K562 (cell line): ENCODE data around the gene SP100. TPM values are rescaled to one million over a fixed set of nuclear protein-coding genes. Genes with fewer than 3 reads are reported as not detected.

ENCODE experiments used
- ATAC-seq: fragments of 200-7000 bp; cut with Tn5 transposase; 3 replicates; pipeline ENCODE4 v1.9.1; 2020; ENCODE audit warnings: moderate library complexity
- BruUV-seq: library from RNA; stranded (reverse); fragments of 400-500 nt; replicated peaks from 2 replicates; lab custom pipeline; 2021; lab: Mats Ljungman, UMichigan
- CTCF ChIA-PET: fragments of 300-600 bp; formaldehyde crosslinking; extraction: SDS; loops from one replicate; lab custom pipeline; 2021; ENCODE audit warnings: low intra/inter-chr PET ratio; lab: Yijun Ruan, JAX
- POLR2A ChIA-PET: fragments of 300-600, 350-650 bp; sonication (Branson Sonifier 250); formaldehyde crosslinking; extraction: SDS; loops from one replicate; lab custom pipeline; 2021; ENCODE audit warnings: antibody characterized with exemption, inconsistent platforms; lab: Yijun Ruan, JAX
- DNase-seq, 4 experiments: peaks; one replicate each; pipeline versions ENCODE4 v3.0.0 to v3.0.0-alpha.2; 2011 to 2018; ENCODE audit warnings: low spot score in 3 of 4, mixed read lengths in 3 of 4; ENCODE audit errors: extremely low read depth in 1 of 4
- FAIRE-seq: peaks from 2 replicates; lab custom pipeline; 2011; peaks lifted over from hg19 to GRCh38; lab: Jason Lieb, UNC
- H2AFZ ChIP-seq: 2 replicates; pipeline ENCODE4 v1.6.0; 2011; ENCODE audit warnings: low read depth, low read length, control low read depth, inconsistent platforms
- H3K27ac ChIP-seq: fragments of 200-600 bp; 3 replicates; pipeline ENCODE4 v1.8.0; 2011; ENCODE audit warnings: low read depth, mild to moderate bottlenecking, control low read depth, inconsistent platforms, low read length, moderate library complexity, mixed read lengths; ENCODE audit errors: extremely low read depth
- H3K27me3 ChIP-seq, 2 experiments: fragments of 300-600 bp in 1 of 2; 2 replicates in 1 of 2; 3 replicates in 1 of 2; pipeline versions ENCODE4 v1.6.0 to v1.8.0; 2011; ENCODE audit warnings: inconsistent platforms in 2 of 2, low read length in 2 of 2, mild to moderate bottlenecking in 1 of 2, mixed read lengths in 1 of 2, moderate library complexity in 1 of 2; ENCODE audit not compliant: control insufficient read depth in 2 of 2, insufficient read depth in 2 of 2
- H3K36me3 ChIP-seq: fragments of 300-600 bp; 3 replicates; pipeline ENCODE4 v1.8.0; 2011; ENCODE audit warnings: mild to moderate bottlenecking, low read length, inconsistent platforms; ENCODE audit not compliant: control insufficient read depth, insufficient read depth
- H3K4me1 ChIP-seq, 2 experiments: fragments of 200-600 bp in 1 of 2; replicated peaks in 1 of 2; 2 replicates in 1 of 2; 3 replicates in 1 of 2; pipeline versions ENCODE4 v1.5.1 to v1.8.0; 2011; ENCODE audit warnings: inconsistent platforms in 2 of 2, low read length in 2 of 2, mild to moderate bottlenecking in 1 of 2, mixed read lengths in 1 of 2, moderate library complexity in 1 of 2; ENCODE audit not compliant: control insufficient read depth in 2 of 2, insufficient read depth in 2 of 2
- H3K4me2 ChIP-seq: 2 replicates; pipeline ENCODE4 v1.6.1; 2011; ENCODE audit warnings: low read length, control low read depth, inconsistent platforms, mixed read lengths; ENCODE audit not compliant: insufficient read depth
- H3K4me3 ChIP-seq: fragments of 200-600 bp; sonication (generic), shearing (Covaris generic); 2 replicates; pipeline ENCODE4 v1.5.1; 2016; ENCODE audit warnings: control low read depth, inconsistent platforms
- H3K79me2 ChIP-seq: fragments of 200-600 bp; 3 replicates; pipeline ENCODE4 v1.8.0; 2011; ENCODE audit warnings: low read length, inconsistent platforms; ENCODE audit not compliant: control insufficient read depth, insufficient read depth
- H3K9ac ChIP-seq, 2 experiments: 2 replicates each; pipeline versions ENCODE4 v1.6.0 to v1.6.1; 2011; ENCODE audit warnings: low read depth in 2 of 2, low read length in 2 of 2, control low read depth in 1 of 2, inconsistent platforms in 1 of 2, mild to moderate bottlenecking in 1 of 2, mixed read lengths in 1 of 2; ENCODE audit not compliant: insufficient read depth in 1 of 2
- H3K9me1 ChIP-seq: one replicate; pipeline ENCODE4 v1.6.0; 2011; ENCODE audit warnings: inconsistent platforms, mild to moderate bottlenecking, low read length, moderate library complexity; ENCODE audit not compliant: control insufficient read depth, insufficient read depth
- H3K9me3 ChIP-seq: replicated peaks from 2 replicates; pipeline ENCODE4 v1.5.1; 2011; ENCODE audit warnings: low read depth, low read length, inconsistent platforms; ENCODE audit not compliant: control insufficient read depth, insufficient read depth
- H4K20me1 ChIP-seq: replicated peaks from 2 replicates; pipeline ENCODE4 v1.6.1; 2011; ENCODE audit warnings: low read length, inconsistent platforms, mixed read lengths; ENCODE audit not compliant: control insufficient read depth, insufficient read depth
- ARID1B ChIP-seq: fragments of 450-650 bp; IDR thresholded peaks from 2 replicates; pipeline ENCODE4 v1.6.1; 2016; ENCODE audit warnings: antibody characterized with exemption, mild to moderate bottlenecking, inconsistent platforms
- C11orf30 ChIP-seq: fragments of 450-650 bp; IDR thresholded peaks from 2 replicates; pipeline ENCODE4 v1.6.1; 2016; ENCODE audit warnings: low read depth, mild to moderate bottlenecking
- FOXP1 ChIP-seq: sonication (generic); formaldehyde crosslinking; IDR thresholded peaks from 2 replicates; pipeline ENCODE4 v1.8.0; 2022; ENCODE audit warnings: mild to moderate bottlenecking, missing genetic modification reagents
- GATA2 ChIP-seq: sonication (generic); formaldehyde crosslinking; IDR thresholded peaks from 2 replicates; pipeline ENCODE4 v1.4.0; 2020; ENCODE audit warnings: mild to moderate bottlenecking, missing genetic modification reagents
- GTF2A2 ChIP-seq: IDR thresholded peaks from 2 replicates; pipeline ENCODE4 v1.6.1; 2016; ENCODE audit warnings: mild to moderate bottlenecking, missing genetic modification characterization, missing compliant biosample characterization
- HMG20B ChIP-seq: fragments of 250-450 bp; sonication (Bioruptor Pico); IDR thresholded peaks from 2 replicates; pipeline ENCODE4 v1.5.0; 2021; ENCODE audit warnings: mild to moderate bottlenecking
- JUND ChIP-seq, 2 experiments: IDR thresholded peaks; 2 replicates in 1 of 2; 3 replicates in 1 of 2; pipeline ENCODE4 v1.6.1; 2011; ENCODE audit warnings: borderline replicate concordance in 2 of 2, low read depth in 2 of 2, low read length in 2 of 2, improper control_type of control experiment in 1 of 2, missing biosample characterization in 1 of 2, missing genetic modification characterization in 1 of 2, missing genetic modification reagents in 1 of 2
- TCF3 ChIP-seq: sonication (generic); formaldehyde crosslinking; IDR thresholded peaks from 2 replicates; pipeline ENCODE4 v1.4.0; 2020; ENCODE audit warnings: mild to moderate bottlenecking, missing genetic modification reagents
- THRAP3 ChIP-seq: fragments of 450-650 bp; IDR thresholded peaks from 2 replicates; pipeline ENCODE4 v1.6.1; 2016; ENCODE audit warnings: mild to moderate bottlenecking, inconsistent platforms, borderline replicate concordance
- ZKSCAN8 ChIP-seq: fragments of 200-800 bp; sonication (Bioruptor generic); IDR thresholded peaks from 2 replicates; pipeline ENCODE4 v1.6.1; 2016; ENCODE audit warnings: missing genetic modification characterization, missing compliant biosample characterization
- ZNF384 ChIP-seq: IDR thresholded peaks from 2 replicates; pipeline ENCODE4 v1.6.1; 2012; ENCODE audit warnings: low read depth, low read length, improper control_type of control experiment
- ZNF717 ChIP-seq: fragments of 250-450 bp; sonication (Bioruptor Pico); IDR thresholded peaks from 2 replicates; pipeline ENCODE4 v1.5.0; 2021
- WGBS: fragments of 100-300 bp; shearing (Covaris generic); methylation state at CpG from one replicate; pipeline ENCODE4 v1.1.6; 2016; ENCODE audit warnings: low coverage, mixed read lengths; ENCODE audit not compliant: insufficient coverage; ENCODE audit errors: missing lambda C conversion rate; 5-methylcytosine and 5-hydroxymethylcytosine counted together
- in situ Hi-C: fragments of 300-500 bp; cut with MboI; formaldehyde crosslinking; loops from 4 replicates; pipeline ENCODE4 v1.15.0; 2018; ENCODE audit warnings: inconsistent platforms, mixed read lengths
- intact Hi-C: fragments of 100-400 bp; cut with micrococcal nuclease; formaldehyde crosslinking; loops from 2 replicates; pipeline ENCODE4 v1.14.2; 2022
- polyA plus RNA-seq, 8 experiments: library from polyadenylated mRNA; depleted of rRNA in 4 of 8; stranded (reverse) in 5 of 8; unstranded in 3 of 8; fragments of >200 nt; fragmentation: Nextera tagmentation in 2 of 8; fragmentation: Illumina TruSeq in 1 of 8; extraction: Ambion mirVana in 2 of 8; extraction: Trizol in 1 of 8; gene quantifications; 2 replicates each; pipeline versions ENCODE4 v1.2.1 to v1.2.3, GENCODE V29; 2011 to 2014; ENCODE audit warnings: inconsistent platforms in 1 of 8, missing spikeins in 1 of 8
- total RNA-seq, 7 experiments: library from RNA; depleted of rRNA in 6 of 7; stranded (reverse); fragments of >200 nt in 6 of 7; fragmentation: Illumina TruSeq in 2 of 7; extraction: Trizol in 2 of 7; gene quantifications; 2 replicates each; pipeline versions ENCODE4 v1.2.1 to v1.2.3, GENCODE V29; 2011 to 2021; ENCODE audit warnings: low replicate concordance in 1 of 7
- TF ChIP-seq, protein P1 (sequence below): sonication (generic); formaldehyde crosslinking; IDR thresholded peaks from 2 replicates; pipeline ENCODE4 v1.8.0; 2022; ENCODE audit warnings: mild to moderate bottlenecking, missing genetic modification reagents
- TF ChIP-seq, protein P2 (sequence below), 2 experiments: fragments of 450-650 bp in 1 of 2; sonication (generic) in 1 of 2; formaldehyde crosslinking in 1 of 2; IDR thresholded peaks in 1 of 2; conservative IDR thresholded peaks in 1 of 2; 2 replicates each; pipeline versions ENCODE4 v1.6.1 to v1.8.1; 2016 to 2023; ENCODE audit warnings: mild to moderate bottlenecking in 2 of 2, moderate library complexity in 2 of 2, inconsistent platforms in 1 of 2, missing genetic modification reagents in 1 of 2

SP100 gene
- total and polyA plus RNA-seq, 9 of the 15 experiments (the other 6 are each of a cell fraction or from before 2014, with no cell fraction given) = 19.2 to 39.2 (median 34.6) TPM

DNA sequence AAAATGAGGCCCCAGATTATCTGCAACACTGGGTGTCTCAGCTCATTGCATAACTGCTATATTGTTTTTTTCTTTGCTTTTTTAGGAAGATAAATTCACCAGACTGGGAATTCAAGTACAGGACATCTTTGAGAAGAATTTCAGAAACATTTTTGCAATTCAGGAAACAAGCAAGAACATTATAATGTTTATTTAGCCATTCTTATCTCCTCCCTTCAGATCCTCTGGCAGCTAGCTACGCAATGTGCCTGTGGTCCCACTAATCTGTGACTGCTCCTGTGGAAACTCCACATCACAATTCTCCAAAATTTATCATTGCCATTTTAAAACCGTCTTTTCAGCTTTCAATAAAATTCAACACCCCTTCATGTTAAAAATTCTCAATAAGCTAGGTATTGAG lies 126.8 kb downstream of the SP100 start:
- Histone ChIP-seq H3K9me3 (no peaks in the 10 kb centered on the region), H3K36me3 (no peaks in the 10 kb centered on the region), H3K4me3 (no peak overlapping the region), H4K20me1 (no peaks in the 10 kb centered on the region), H3K9me1 (no peaks in the 10 kb centered on the region), H3K79me2 (no peaks in the 10 kb centered on the region), H3K27ac (no peak overlapping the region), H3K4me1 (no peaks in the 10 kb centered on the region), H3K4me2 (no peak overlapping the region), H3K9ac (no peak overlapping the region), H2AFZ (no peak overlapping the region), H3K27me3 (peaks cover 0 to 6% of the 10 kb centered on the region in 2 experiments; a peak in 1 of 5 replicates)
- intact Hi-C loops = no loop called here
- BruUV-seq = no TSS peak
- no peak for FAIRE-seq
- DNase-seq = no peak
- ChIA-PET POLR2A (interaction anchor here (0.6 kb wide), 1 partner anchor 70 kb away, joined by 3 read pairs; no protein-coding TSS in a partner anchor), CTCF (no interaction called here)
- TF ChIP-seq FOXP1 (CRISPR knock-in tag) = no peak
- TF ChIP-seq ZNF717 (CRISPR knock-in tag) = no peak
- TF ChIP-seq C11orf30 = no peak
- no peak for TF ChIP-seq GTF2A2
- peak; percentile 14; the same call in 1 of the 2 replicates for TF ChIP-seq ARID1B
- TF ChIP-seq TCF3 (CRISPR knock-in tag) = 0 out of 2 replicates have a peak, but pooled peaks have one; percentile 19
- no peak for ATAC-seq
- no CpG with 5 or more reads among the region's 2 CpGs for WGBS
- in situ Hi-C loops = no loop called here

GRCh38 chr2:230552181-230552580 lies 136.2 kb downstream of the SP100 start:
- ATAC-seq (no peak), FAIRE-seq (no peak), DNase-seq (no peak)
- no peaks in the 10 kb centered on the region for H3K9me1 ChIP-seq
- intact Hi-C loops = no loop called here
- CTCF ChIA-PET = no interaction called here
- no peak overlapping the region for H3K4me2 ChIP-seq
- in situ Hi-C loops = no loop called here
- POLR2A ChIA-PET = interaction anchor here (0.5 kb wide), 1 partner anchor 41 kb away, joined by 3 read pairs; no protein-coding TSS in a partner anchor
- no peaks in the 10 kb centered on the region for H3K79me2 ChIP-seq
- no peak overlapping the region for H2AFZ ChIP-seq
- no peaks in the 10 kb centered on the region for H3K9me3 ChIP-seq
- 22% methylated on average over 2 of the region's 2 CpGs for WGBS
- no peaks in the 10 kb centered on the region for H3K27me3 ChIP-seq
- no peaks in the 10 kb centered on the region for H4K20me1 ChIP-seq
- no peak overlapping the region for H3K27ac ChIP-seq
- H3K9ac ChIP-seq = no peak overlapping the region
- H3K4me1 ChIP-seq = no peaks in the 10 kb centered on the region
- BruUV-seq = no TSS peak
- H3K36me3 ChIP-seq = no peaks in the 10 kb centered on the region
- no peak overlapping the region for H3K4me3 ChIP-seq
- TF ChIP-seq JUND (IDR thresholded peaks at IDR 0.05; ENCODE audit: borderline replicate concordance, low read depth, low read length) (peak; percentile 63; the same call in 1 of the 2 replicates), JUND (tag; IDR thresholded peaks at IDR 0.05; ENCODE audit: borderline replicate concordance, low read depth, low read length) (peak; percentile 19; the same call in 1 of the 3 replicates), HMG20B (CRISPR knock-in tag) (no peak), GATA2 (no peak), THRAP3 (no peak), ZKSCAN8 (CRISPR knock-in tag) (no peak), ZNF384 (peak; percentile 40; the same call in 1 of the 2 replicates)
- TF ChIP-seq, protein P1, sequence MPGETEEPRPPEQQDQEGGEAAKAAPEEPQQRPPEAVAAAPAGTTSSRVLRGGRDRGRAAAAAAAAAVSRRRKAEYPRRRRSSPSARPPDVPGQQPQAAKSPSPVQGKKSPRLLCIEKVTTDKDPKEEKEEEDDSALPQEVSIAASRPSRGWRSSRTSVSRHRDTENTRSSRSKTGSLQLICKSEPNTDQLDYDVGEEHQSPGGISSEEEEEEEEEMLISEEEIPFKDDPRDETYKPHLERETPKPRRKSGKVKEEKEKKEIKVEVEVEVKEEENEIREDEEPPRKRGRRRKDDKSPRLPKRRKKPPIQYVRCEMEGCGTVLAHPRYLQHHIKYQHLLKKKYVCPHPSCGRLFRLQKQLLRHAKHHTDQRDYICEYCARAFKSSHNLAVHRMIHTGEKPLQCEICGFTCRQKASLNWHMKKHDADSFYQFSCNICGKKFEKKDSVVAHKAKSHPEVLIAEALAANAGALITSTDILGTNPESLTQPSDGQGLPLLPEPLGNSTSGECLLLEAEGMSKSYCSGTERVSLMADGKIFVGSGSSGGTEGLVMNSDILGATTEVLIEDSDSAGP (CRISPR knock-in tag) = no peak
- TF ChIP-seq, protein P2, sequence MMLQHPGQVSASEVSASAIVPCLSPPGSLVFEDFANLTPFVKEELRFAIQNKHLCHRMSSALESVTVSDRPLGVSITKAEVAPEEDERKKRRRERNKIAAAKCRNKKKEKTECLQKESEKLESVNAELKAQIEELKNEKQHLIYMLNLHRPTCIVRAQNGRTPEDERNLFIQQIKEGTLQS (IDR thresholded peaks at IDR 0.05) = peak; percentile 77
- TF ChIP-seq, protein P2 (CRISPR knock-in tag; conservative IDR thresholded peaks at IDR 0.05) = no peak
